ENCODE data around the gene FRMD5. TPM values are rescaled to one million over a fixed set of nuclear protein-coding genes. Genes with fewer than 3 reads are reported as not detected.

Gene FRMD5
- total RNA-seq, 3 donors from 2014 or later (not counting 1 experiment from before 2014, with no cell fraction given): not detected

DNA sequence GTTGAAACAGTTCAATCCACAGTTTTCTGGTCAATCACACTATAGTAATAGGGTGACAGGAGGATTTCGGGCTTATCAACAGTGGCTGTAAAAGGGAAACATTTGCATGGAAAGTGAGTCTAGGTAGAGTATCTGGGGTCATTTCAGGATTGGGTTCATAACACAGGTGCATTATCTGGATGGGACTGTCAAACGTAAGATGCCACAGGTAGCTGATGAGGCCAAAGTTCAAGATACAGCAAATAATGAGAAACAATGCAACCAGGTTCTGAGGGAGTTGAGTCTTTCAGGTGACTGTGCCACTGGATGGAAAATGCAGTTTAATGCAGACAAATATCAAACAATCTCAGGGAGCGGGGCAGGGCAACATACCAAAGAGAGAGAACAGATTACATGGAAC, 306.0 kb downstream of the FRMD5 start:
- ATAC-seq (no peak), DNase-seq (no peak)
- H3K27me3 Mint-ChIP-seq (ENCODE audit: low read depth in 2 of 2): no peaks in the 10 kb centered on the region
- Histone ChIP-seq H3K4me1 (ENCODE audit: control insufficient read depth, insufficient read depth, low read length) (no peaks in the 10 kb centered on the region), H3K27me3 (ENCODE audit: control insufficient read depth, insufficient read depth, low read length) (no peaks in the 10 kb centered on the region), H3K9me3 (ENCODE audit: control insufficient read depth, insufficient read depth, low read length) (no peaks in the 10 kb centered on the region), H3K27ac (ENCODE audit: low read length) (no peak overlapping the region), H3K4me3 (ENCODE audit: low read length) (no peak overlapping the region), H3K36me3 (ENCODE audit: control insufficient read depth, insufficient read depth, low read length) (no peaks in the 10 kb centered on the region)
- TF ChIP-seq, protein P1, sequence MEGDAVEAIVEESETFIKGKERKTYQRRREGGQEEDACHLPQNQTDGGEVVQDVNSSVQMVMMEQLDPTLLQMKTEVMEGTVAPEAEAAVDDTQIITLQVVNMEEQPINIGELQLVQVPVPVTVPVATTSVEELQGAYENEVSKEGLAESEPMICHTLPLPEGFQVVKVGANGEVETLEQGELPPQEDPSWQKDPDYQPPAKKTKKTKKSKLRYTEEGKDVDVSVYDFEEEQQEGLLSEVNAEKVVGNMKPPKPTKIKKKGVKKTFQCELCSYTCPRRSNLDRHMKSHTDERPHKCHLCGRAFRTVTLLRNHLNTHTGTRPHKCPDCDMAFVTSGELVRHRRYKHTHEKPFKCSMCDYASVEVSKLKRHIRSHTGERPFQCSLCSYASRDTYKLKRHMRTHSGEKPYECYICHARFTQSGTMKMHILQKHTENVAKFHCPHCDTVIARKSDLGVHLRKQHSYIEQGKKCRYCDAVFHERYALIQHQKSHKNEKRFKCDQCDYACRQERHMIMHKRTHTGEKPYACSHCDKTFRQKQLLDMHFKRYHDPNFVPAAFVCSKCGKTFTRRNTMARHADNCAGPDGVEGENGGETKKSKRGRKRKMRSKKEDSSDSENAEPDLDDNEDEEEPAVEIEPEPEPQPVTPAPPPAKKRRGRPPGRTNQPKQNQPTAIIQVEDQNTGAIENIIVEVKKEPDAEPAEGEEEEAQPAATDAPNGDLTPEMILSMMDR (IDR thresholded peaks at IDR 0.05): no peak
- 98% methylated on average over 3 of the region's 3 CpGs for WGBS (ENCODE audit: insufficient coverage)
- intact Hi-C loops (cut with micrococcal nuclease): no loop called here
- H3K9me3 Mint-ChIP-seq: no peaks in the 10 kb centered on the region
- H3K4me3 Mint-ChIP-seq: no peak overlapping the region
- H3K4me1 Mint-ChIP-seq: no peaks in the 10 kb centered on the region
- no peak overlapping the region for H3K27ac Mint-ChIP-seq
- H3K36me3 Mint-ChIP-seq: no peaks in the 10 kb centered on the region

DNA sequence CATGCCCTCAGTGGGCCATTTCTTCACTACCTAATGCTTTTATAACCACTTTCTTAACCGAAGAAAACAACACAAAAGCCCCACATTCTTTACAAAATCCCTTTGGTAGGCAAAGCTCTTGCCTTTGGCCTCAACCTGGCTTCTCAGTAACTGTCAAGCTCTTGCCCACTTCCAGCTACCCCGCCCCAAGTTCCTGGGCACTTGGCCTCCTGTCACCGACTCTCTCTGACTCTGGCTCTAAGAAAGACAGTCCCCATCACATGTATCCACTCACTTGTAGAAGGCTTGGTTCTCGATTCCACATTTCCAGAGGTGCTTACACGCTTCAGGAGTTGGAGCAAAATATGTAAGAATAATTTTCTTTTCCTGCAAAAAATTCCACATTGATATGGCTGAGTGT, 307.2 kb downstream of the FRMD5 start:
- intact Hi-C loops (cut with micrococcal nuclease): no loop called here
- Mint-ChIP-seq H3K9me3 (no peaks in the 10 kb centered on the region), H3K4me3 (no peak overlapping the region), H3K27me3 (ENCODE audit: low read depth in 2 of 2) (no peaks in the 10 kb centered on the region), H3K36me3 (no peaks in the 10 kb centered on the region), H3K27ac (no peak overlapping the region), H3K4me1 (no peaks in the 10 kb centered on the region)
- 96% methylated on average over 3 of the region's 5 CpGs for WGBS (ENCODE audit: insufficient coverage)
- no peaks in the 10 kb centered on the region for H3K27me3 ChIP-seq (ENCODE audit: control insufficient read depth, insufficient read depth, low read length)
- H3K4me3 ChIP-seq (ENCODE audit: low read length): no peak overlapping the region
- H3K27ac ChIP-seq (ENCODE audit: low read length): no peak overlapping the region
- no peaks in the 10 kb centered on the region for H3K9me3 ChIP-seq (ENCODE audit: control insufficient read depth, insufficient read depth, low read length)
- ATAC-seq (no peak), DNase-seq (no peak)
- H3K36me3 ChIP-seq (ENCODE audit: control insufficient read depth, insufficient read depth, low read length): no peaks in the 10 kb centered on the region
- TF ChIP-seq, protein P1 (IDR thresholded peaks at IDR 0.05): no peak
- no peaks in the 10 kb centered on the region for H3K4me1 ChIP-seq (ENCODE audit: control insufficient read depth, insufficient read depth, low read length)

DNA sequence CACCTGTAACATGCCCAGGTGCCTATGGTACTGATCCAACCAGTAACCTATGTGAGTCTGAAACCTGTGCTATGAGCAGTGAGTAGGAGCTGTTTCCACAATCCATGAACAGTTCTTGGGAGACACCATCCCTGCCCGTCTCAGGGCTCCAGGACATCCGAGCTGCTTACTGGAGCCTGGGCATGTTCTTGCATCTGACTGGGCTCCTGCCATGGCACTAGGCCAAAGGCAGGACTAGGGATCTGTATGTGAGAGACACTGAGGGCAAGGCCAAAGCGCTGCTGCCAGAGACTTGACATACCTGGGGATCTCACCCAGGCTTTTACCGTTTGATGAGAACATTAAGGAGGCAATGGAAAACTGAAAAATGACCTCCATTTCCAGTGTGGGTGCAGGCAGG, 308.5 kb downstream of the FRMD5 start:
- Histone ChIP-seq H3K9me3 (ENCODE audit: control insufficient read depth, insufficient read depth, low read length) (no peaks in the 10 kb centered on the region), H3K27ac (ENCODE audit: low read length) (no peak overlapping the region), H3K27me3 (ENCODE audit: control insufficient read depth, insufficient read depth, low read length) (no peaks in the 10 kb centered on the region), H3K4me1 (ENCODE audit: control insufficient read depth, insufficient read depth, low read length) (no peaks in the 10 kb centered on the region), H3K36me3 (ENCODE audit: control insufficient read depth, insufficient read depth, low read length) (no peaks in the 10 kb centered on the region), H3K4me3 (ENCODE audit: low read length) (no peak overlapping the region)
- intact Hi-C loops (cut with micrococcal nuclease): no loop called here
- Mint-ChIP-seq H3K4me1 (no peaks in the 10 kb centered on the region), H3K27me3 (ENCODE audit: low read depth in 2 of 2) (no peaks in the 10 kb centered on the region), H3K36me3 (no peaks in the 10 kb centered on the region), H3K4me3 (no peak overlapping the region), H3K9me3 (no peaks in the 10 kb centered on the region), H3K27ac (no peak overlapping the region)
- 91% methylated on average over 4 of the region's 4 CpGs for WGBS (ENCODE audit: insufficient coverage)
- ATAC-seq (no peak), DNase-seq (no peak)
- TF ChIP-seq, protein P1 (IDR thresholded peaks at IDR 0.05): no peak

DNA sequence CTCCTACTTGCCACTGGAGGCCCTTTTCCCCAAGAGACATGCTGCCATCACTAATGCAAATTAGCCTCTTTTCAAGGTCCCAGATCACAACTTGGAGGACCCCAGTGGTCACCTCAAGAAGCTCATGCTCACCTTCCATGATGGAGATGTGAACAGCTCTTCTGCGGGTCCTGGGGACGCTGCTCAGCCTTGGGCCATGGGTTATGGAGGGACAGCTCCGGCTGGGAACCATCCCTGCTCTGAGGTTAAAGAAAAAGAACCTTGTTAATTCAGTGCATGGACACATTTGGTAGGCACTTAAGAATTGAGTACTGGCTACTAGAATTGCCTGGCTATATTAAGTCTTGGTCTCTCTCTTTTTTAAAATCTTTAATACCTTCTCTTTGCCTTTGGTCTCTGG, 311.5 kb downstream of the FRMD5 start:
- no peaks in the 10 kb centered on the region for H3K36me3 Mint-ChIP-seq
- Histone ChIP-seq H3K27ac (ENCODE audit: low read length) (no peak overlapping the region), H3K4me3 (ENCODE audit: low read length) (no peak overlapping the region), H3K4me1 (ENCODE audit: control insufficient read depth, insufficient read depth, low read length) (no peaks in the 10 kb centered on the region), H3K9me3 (ENCODE audit: control insufficient read depth, insufficient read depth, low read length) (no peaks in the 10 kb centered on the region), H3K27me3 (ENCODE audit: control insufficient read depth, insufficient read depth, low read length) (no peaks in the 10 kb centered on the region), H3K36me3 (ENCODE audit: control insufficient read depth, insufficient read depth, low read length) (no peaks in the 10 kb centered on the region)
- H3K27ac Mint-ChIP-seq: no peak overlapping the region
- intact Hi-C loops (cut with micrococcal nuclease): no loop called here
- TF ChIP-seq, protein P1 (IDR thresholded peaks at IDR 0.05): no peak
- H3K4me3 Mint-ChIP-seq: no peak overlapping the region
- no peak for ATAC-seq
- H3K27me3 Mint-ChIP-seq (ENCODE audit: low read depth in 2 of 2): no peaks in the 10 kb centered on the region
- no peak for DNase-seq
- no peaks in the 10 kb centered on the region for H3K9me3 Mint-ChIP-seq
- 93% methylated on average over 3 of the region's 3 CpGs for WGBS (ENCODE audit: insufficient coverage)
- H3K4me1 Mint-ChIP-seq: no peaks in the 10 kb centered on the region
